Measurements from ENCODE around the gene OVOL2.
"Not testable (repeated sequence)": the region's sequence is repeated elsewhere in the genome, so short reads cannot be mapped to it uniquely, and the experiment has no call there.

The OVOL2 gene

DNA sequence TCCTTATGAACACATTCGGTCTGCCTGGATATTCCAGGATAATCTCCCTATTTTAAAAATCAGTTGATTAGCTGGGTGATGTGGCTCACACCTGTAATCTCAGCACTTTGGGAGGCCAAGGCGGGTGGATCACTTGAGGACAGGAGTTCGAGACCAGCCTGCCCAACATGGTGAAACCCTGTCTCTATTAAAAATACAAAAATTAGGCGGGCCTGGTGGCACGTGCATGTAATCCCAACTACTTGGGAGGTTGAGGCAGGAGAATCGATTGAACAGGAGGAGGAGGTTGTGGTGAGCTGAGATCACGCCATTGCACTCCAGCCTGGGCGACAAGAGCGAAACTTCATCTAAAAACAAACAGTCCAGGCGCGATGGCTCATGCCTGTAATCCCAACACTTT is 31.1 kb upstream of the OVOL2 start:
- H3K4me1 ChIP-seq (ENCODE audit: control insufficient read depth in 5 of 5, insufficient read depth in 5 of 5, low read length in 5 of 5); H3K36me3 ChIP-seq (ENCODE audit: control insufficient read depth in 5 of 5, insufficient read depth in 5 of 5, low read length in 5 of 5); H3K4me3 ChIP-seq (ENCODE audit: low read depth in 1 of 5, low read length in 5 of 5); H3K27ac ChIP-seq (ENCODE audit: low read depth, low read length); H3K9ac ChIP-seq (ENCODE audit: low read length in 5 of 5); H3K9me3 ChIP-seq (ENCODE audit: control insufficient read depth in 5 of 5, low read length in 5 of 5): not testable (repeated sequence)
- H3K27me3 ChIP-seq (ENCODE audit: control insufficient read depth in 5 of 5, insufficient read depth in 4 of 5, low read length in 5 of 5): peaks cover 0 to 12% (median 7%) of the 10 kb centered on the region in 5 donors

DNA sequence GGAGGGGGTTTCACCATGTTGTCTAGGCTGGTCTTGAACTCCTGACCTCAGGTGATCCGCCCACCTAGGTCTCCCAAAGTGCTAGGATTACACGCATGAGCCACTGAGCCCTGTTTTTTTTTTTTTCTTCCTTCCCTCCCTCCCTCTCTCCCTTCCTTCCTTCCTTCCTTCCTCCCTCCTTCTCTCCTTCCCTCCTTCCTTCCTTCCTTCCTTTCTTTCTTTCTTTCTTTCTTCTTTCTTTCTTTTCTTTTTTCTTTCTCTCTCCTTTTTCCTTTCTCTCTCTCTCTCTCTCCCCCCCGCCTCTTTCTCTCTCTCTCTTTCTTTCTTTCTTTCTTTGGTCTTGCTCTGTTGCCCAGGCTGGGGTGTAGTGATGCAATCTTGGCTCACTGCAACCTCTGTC is 30.6 kb upstream of the OVOL2 start:
- H3K27ac ChIP-seq (ENCODE audit: low read depth, low read length); H3K27me3 ChIP-seq (ENCODE audit: control insufficient read depth in 5 of 5, insufficient read depth in 4 of 5, low read length in 5 of 5); H3K9me3 ChIP-seq (ENCODE audit: control insufficient read depth in 5 of 5, low read length in 5 of 5); H3K4me1 ChIP-seq (ENCODE audit: control insufficient read depth in 5 of 5, insufficient read depth in 5 of 5, low read length in 5 of 5); H3K4me3 ChIP-seq (ENCODE audit: low read depth in 1 of 5, low read length in 5 of 5); H3K9ac ChIP-seq (ENCODE audit: low read length in 5 of 5); H3K36me3 ChIP-seq (ENCODE audit: control insufficient read depth in 5 of 5, insufficient read depth in 5 of 5, low read length in 5 of 5): not testable (repeated sequence)

GRCh38 chr20:18087054-18087453 is 29.3 kb upstream of the OVOL2 start:
- Histone ChIP-seq H3K36me3 (ENCODE audit: control insufficient read depth in 5 of 5, insufficient read depth in 5 of 5, low read length in 5 of 5) (no peaks in the 10 kb centered on the region), H3K27ac (ENCODE audit: low read depth, low read length) (no peak overlapping the region), H3K9me3 (ENCODE audit: control insufficient read depth in 5 of 5, low read length in 5 of 5) (no peaks in the 10 kb centered on the region), H3K9ac (ENCODE audit: low read length in 5 of 5) (no peak overlapping the region), H3K27me3 (ENCODE audit: control insufficient read depth in 5 of 5, insufficient read depth in 4 of 5, low read length in 5 of 5) (peaks cover 0 to 2% (median 0%) of the 10 kb centered on the region in 5 donors), H3K4me3 (ENCODE audit: low read depth in 1 of 5, low read length in 5 of 5) (no peak overlapping the region), H3K4me1 (ENCODE audit: control insufficient read depth in 5 of 5, insufficient read depth in 5 of 5, low read length in 5 of 5) (no peaks in the 10 kb centered on the region)

- H3K27me3 ChIP-seq (ENCODE audit: control insufficient read depth in 5 of 5, insufficient read depth in 4 of 5, low read length in 5 of 5); H3K4me1 ChIP-seq (ENCODE audit: control insufficient read depth in 5 of 5, insufficient read depth in 5 of 5, low read length in 5 of 5); H3K27ac ChIP-seq (ENCODE audit: low read depth, low read length); H3K36me3 ChIP-seq (ENCODE audit: control insufficient read depth in 5 of 5, insufficient read depth in 5 of 5, low read length in 5 of 5); H3K9me3 ChIP-seq (ENCODE audit: control insufficient read depth in 5 of 5, low read length in 5 of 5); H3K4me3 ChIP-seq (ENCODE audit: low read depth in 1 of 5, low read length in 5 of 5); H3K9ac ChIP-seq (ENCODE audit: low read length in 5 of 5): not testable (repeated sequence)
Measured at GRCh38 chr20:18080836-18081235, 23.1 kb upstream of the OVOL2 start.

- H3K9me3 ChIP-seq (ENCODE audit: control insufficient read depth in 5 of 5, low read length in 5 of 5): no peaks in the 10 kb centered on the region
- no peak overlapping the region for H3K4me3 ChIP-seq (ENCODE audit: low read depth in 1 of 5, low read length in 5 of 5)
- peaks cover 0 to 2% (median 0%) of the 10 kb centered on the region in 5 donors for H3K27me3 ChIP-seq (ENCODE audit: control insufficient read depth in 5 of 5, insufficient read depth in 4 of 5, low read length in 5 of 5)
- H3K36me3 ChIP-seq (ENCODE audit: control insufficient read depth in 5 of 5, insufficient read depth in 5 of 5, low read length in 5 of 5): no peaks in the 10 kb centered on the region
- no peaks in the 10 kb centered on the region for H3K4me1 ChIP-seq (ENCODE audit: control insufficient read depth in 5 of 5, insufficient read depth in 5 of 5, low read length in 5 of 5)
- no peak overlapping the region for H3K27ac ChIP-seq (ENCODE audit: low read depth, low read length)
- H3K9ac ChIP-seq (ENCODE audit: low read length in 5 of 5): no peak overlapping the region
Measured at GRCh38 chr20:18079756-18080353, 22.1 kb upstream of the OVOL2 start.

DNA sequence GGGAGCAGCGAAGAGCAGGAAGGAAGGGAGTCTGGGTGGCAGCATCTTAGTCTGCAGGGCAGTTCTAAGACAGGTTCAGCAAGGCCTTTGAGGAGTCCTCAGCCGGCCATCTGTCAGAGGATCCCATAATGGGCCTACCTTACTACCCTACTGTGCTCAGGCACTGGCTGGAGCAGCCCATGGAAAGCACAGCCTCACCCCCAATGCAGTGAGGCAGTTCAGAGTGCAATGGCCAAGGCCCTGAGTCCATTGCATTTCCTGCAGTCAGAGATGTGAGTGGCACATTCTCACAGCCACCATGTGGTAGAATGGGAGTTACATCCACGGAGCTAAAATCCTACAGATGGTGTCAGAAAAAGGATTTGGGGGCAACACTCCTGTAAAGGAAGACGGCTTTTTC is 19.4 kb upstream of the OVOL2 start:
- Histone ChIP-seq H3K4me1 (ENCODE audit: control insufficient read depth in 5 of 5, insufficient read depth in 5 of 5, low read length in 5 of 5) (no peaks in the 10 kb centered on the region), H3K36me3 (ENCODE audit: control insufficient read depth in 5 of 5, insufficient read depth in 5 of 5, low read length in 5 of 5) (no peaks in the 10 kb centered on the region), H3K4me3 (ENCODE audit: low read depth in 1 of 5, low read length in 5 of 5) (no peak overlapping the region), H3K9me3 (ENCODE audit: control insufficient read depth in 5 of 5, low read length in 5 of 5) (no peaks in the 10 kb centered on the region), H3K27ac (ENCODE audit: low read depth, low read length) (no peak overlapping the region), H3K27me3 (ENCODE audit: control insufficient read depth in 5 of 5, insufficient read depth in 4 of 5, low read length in 5 of 5) (peaks cover 0 to 10% (median 2%) of the 10 kb centered on the region in 5 donors), H3K9ac (ENCODE audit: low read length in 5 of 5) (no peak overlapping the region)

- no peak overlapping the region for H3K27ac ChIP-seq (ENCODE audit: low read depth, low read length)
- H3K4me3 ChIP-seq (ENCODE audit: low read depth in 1 of 5, low read length in 5 of 5): no peak overlapping the region
- H3K36me3 ChIP-seq (ENCODE audit: control insufficient read depth in 5 of 5, insufficient read depth in 5 of 5, low read length in 5 of 5): no peaks in the 10 kb centered on the region
- peaks cover 0 to 3% (median 0%) of the 10 kb centered on the region in 5 donors for H3K4me1 ChIP-seq (ENCODE audit: control insufficient read depth in 5 of 5, insufficient read depth in 5 of 5, low read length in 5 of 5)
- H3K9me3 ChIP-seq (ENCODE audit: control insufficient read depth in 5 of 5, low read length in 5 of 5): no peaks in the 10 kb centered on the region
- H3K27me3 ChIP-seq (ENCODE audit: control insufficient read depth in 5 of 5, insufficient read depth in 4 of 5, low read length in 5 of 5): peaks cover 0 to 14% (median 6%) of the 10 kb centered on the region in 5 donors
- H3K9ac ChIP-seq (ENCODE audit: low read length in 5 of 5): no peak overlapping the region
Measured at GRCh38 chr20:18072532-18072931, 14.8 kb upstream of the OVOL2 start.

- H3K27me3 ChIP-seq (ENCODE audit: control insufficient read depth in 5 of 5, insufficient read depth in 4 of 5, low read length in 5 of 5): peaks cover 4 to 8% (median 6%) of the 10 kb centered on the region in 5 donors
- H3K9ac ChIP-seq (ENCODE audit: low read length in 5 of 5): no peak overlapping the region
- H3K9me3 ChIP-seq (ENCODE audit: control insufficient read depth in 5 of 5, low read length in 5 of 5): no peaks in the 10 kb centered on the region
- H3K27ac ChIP-seq (ENCODE audit: low read depth, low read length): no peak overlapping the region
- peaks cover 0 to 3% (median 0%) of the 10 kb centered on the region in 5 donors for H3K4me1 ChIP-seq (ENCODE audit: control insufficient read depth in 5 of 5, insufficient read depth in 5 of 5, low read length in 5 of 5)
- no peak overlapping the region for H3K4me3 ChIP-seq (ENCODE audit: low read depth in 1 of 5, low read length in 5 of 5)
- no peaks in the 10 kb centered on the region for H3K36me3 ChIP-seq (ENCODE audit: control insufficient read depth in 5 of 5, insufficient read depth in 5 of 5, low read length in 5 of 5)
Measured at GRCh38 chr20:18066421-18067333, 9.0 kb upstream of the OVOL2 start.

DNA sequence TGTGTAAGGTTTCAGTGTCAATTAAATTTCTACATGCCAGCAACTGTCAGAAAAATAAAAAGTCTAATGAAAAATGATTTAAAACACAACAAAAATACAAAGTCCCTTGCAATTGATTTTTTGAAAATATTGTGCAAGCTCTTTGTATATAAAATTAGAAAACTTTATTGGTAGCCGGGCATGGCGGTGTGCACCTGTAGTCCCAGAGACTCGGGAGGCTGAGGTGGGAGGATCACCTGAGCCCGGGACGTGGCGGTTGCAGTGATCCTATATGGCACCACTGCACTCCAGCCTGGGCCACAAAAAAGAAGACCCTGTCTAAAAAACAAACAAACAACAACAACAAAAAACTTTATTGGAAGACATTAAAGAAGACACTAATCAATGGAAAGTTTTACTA is 6.0 kb upstream of the OVOL2 start:
- Histone ChIP-seq H3K4me3 (ENCODE audit: low read depth in 1 of 5, low read length in 5 of 5) (no peak overlapping the region), H3K9me3 (ENCODE audit: control insufficient read depth in 5 of 5, low read length in 5 of 5) (peaks cover 0 to 2% (median 0%) of the 10 kb centered on the region in 5 donors), H3K27ac (ENCODE audit: low read depth, low read length) (no peak overlapping the region), H3K36me3 (ENCODE audit: control insufficient read depth in 5 of 5, insufficient read depth in 5 of 5, low read length in 5 of 5) (no peaks in the 10 kb centered on the region), H3K4me1 (ENCODE audit: control insufficient read depth in 5 of 5, insufficient read depth in 5 of 5, low read length in 5 of 5) (peaks cover 0 to 6% (median 5%) of the 10 kb centered on the region in 5 donors), H3K9ac (ENCODE audit: low read length in 5 of 5) (no peak overlapping the region), H3K27me3 (ENCODE audit: control insufficient read depth in 5 of 5, insufficient read depth in 4 of 5, low read length in 5 of 5) (peaks cover 2 to 28% (median 15%) of the 10 kb centered on the region in 5 donors)

- H3K4me3 ChIP-seq (ENCODE audit: low read depth in 1 of 5, low read length in 5 of 5): no peak overlapping the region
- no peak overlapping the region for H3K9ac ChIP-seq (ENCODE audit: low read length in 5 of 5)
- peaks cover 32 to 64% (median 50%) of the 10 kb centered on the region in 5 donors for H3K27me3 ChIP-seq (ENCODE audit: control insufficient read depth in 5 of 5, insufficient read depth in 4 of 5, low read length in 5 of 5)
- H3K27ac ChIP-seq (ENCODE audit: low read depth, low read length): no peak overlapping the region
- no peaks in the 10 kb centered on the region for H3K36me3 ChIP-seq (ENCODE audit: control insufficient read depth in 5 of 5, insufficient read depth in 5 of 5, low read length in 5 of 5)
- H3K9me3 ChIP-seq (ENCODE audit: control insufficient read depth in 5 of 5, low read length in 5 of 5): peaks cover 0 to 2% (median 0%) of the 10 kb centered on the region in 5 donors
- H3K4me1 ChIP-seq (ENCODE audit: control insufficient read depth in 5 of 5, insufficient read depth in 5 of 5, low read length in 5 of 5): peaks cover 0 to 32% (median 24%) of the 10 kb centered on the region in 5 donors
Measured at GRCh38 chr20:18059603-18060002, 1.9 kb upstream of the OVOL2 start.

Measured in subcutaneous abdominal adipose tissue (tissue), 5 donors.